HCT116 (cell line): ENCODE results near the gene SLX1A.

Source experiments
- CBX3 ChIP-seq: IDR thresholded peaks from 2 replicates; pipeline ENCODE4 v1.6.1; 2012; ENCODE audit warnings: low read depth
- EGR1 ChIP-seq: IDR thresholded peaks from 2 replicates; pipeline ENCODE4 v1.6.1; 2012; ENCODE audit warnings: low read depth
- EZH2 ChIP-seq: fragments of 200-600 bp; sonication (generic); IDR thresholded peaks from 2 replicates; pipeline ENCODE4 v1.6.1; 2017; ENCODE audit warnings: antibody characterized with exemption, mixed run types
- FOSL1 ChIP-seq: IDR thresholded peaks from 2 replicates; pipeline ENCODE4 v1.6.1; 2012; ENCODE audit warnings: low read depth
- JUND ChIP-seq: IDR thresholded peaks from 2 replicates; pipeline ENCODE4 v1.6.1; 2012
- POLR2A ChIP-seq: IDR thresholded peaks from 2 replicates; pipeline ENCODE4 v1.7.0; 2011; ENCODE audit warnings: borderline replicate concordance; ENCODE audit not compliant: insufficient read depth, insufficient read length; ENCODE audit errors: extremely low read depth
- POLR2AphosphoS5 ChIP-seq: IDR thresholded peaks from 2 replicates; pipeline ENCODE4 v1.6.1; 2011; ENCODE audit warnings: mild to moderate bottlenecking, low read depth, low read length, moderate library complexity
- SRF ChIP-seq: IDR thresholded peaks from 2 replicates; pipeline ENCODE4 v1.6.1; 2012; ENCODE audit warnings: low read depth
- TF ChIP-seq, protein P1 (sequence below), 3 experiments: fragments of 200-600 bp in 1 of 3; sonication (generic) in 1 of 3; IDR thresholded peaks in 2 of 3; conservative IDR thresholded peaks in 1 of 3; 2 replicates each; pipeline ENCODE4 v1.5.1; 2012 to 2017; ENCODE audit warnings: low read depth in 2 of 3, low read length in 2 of 3, antibody characterized with exemption in 1 of 3, borderline replicate concordance in 1 of 3, control low read depth in 1 of 3, mild to moderate bottlenecking in 1 of 3, mixed read lengths in 1 of 3, mixed run types in 1 of 3, moderate library complexity in 1 of 3; ENCODE audit not compliant: insufficient read depth in 1 of 3
- TF ChIP-seq, protein P2 (sequence below): IDR thresholded peaks from 2 replicates; pipeline ENCODE4 v1.6.1; 2012
- TF ChIP-seq, protein P3 (sequence below): IDR thresholded peaks from 2 replicates; pipeline ENCODE4 v1.6.1; 2012

DNA sequence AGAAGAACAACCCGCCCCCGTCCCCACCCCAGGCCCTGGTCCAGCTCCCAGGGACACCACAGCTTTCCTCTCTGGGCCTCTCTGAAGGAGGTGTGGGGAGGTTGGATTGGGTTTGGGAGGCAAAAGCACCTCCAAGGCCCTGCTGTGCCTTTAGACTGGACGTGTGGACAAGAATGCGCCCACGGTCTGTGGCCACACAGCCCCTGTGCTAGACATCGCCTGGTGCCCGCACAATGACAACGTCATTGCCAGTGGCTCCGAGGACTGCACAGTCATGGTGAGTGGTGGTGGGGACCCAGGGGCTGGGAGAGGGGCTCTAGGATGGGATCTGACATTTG, 7.3 kb upstream of the SLX1A start:
- no peak for TF ChIP-seq SRF
- TF ChIP-seq CBX3 = no peak
- TF ChIP-seq POLR2A = no peak
- TF ChIP-seq, protein P1, sequence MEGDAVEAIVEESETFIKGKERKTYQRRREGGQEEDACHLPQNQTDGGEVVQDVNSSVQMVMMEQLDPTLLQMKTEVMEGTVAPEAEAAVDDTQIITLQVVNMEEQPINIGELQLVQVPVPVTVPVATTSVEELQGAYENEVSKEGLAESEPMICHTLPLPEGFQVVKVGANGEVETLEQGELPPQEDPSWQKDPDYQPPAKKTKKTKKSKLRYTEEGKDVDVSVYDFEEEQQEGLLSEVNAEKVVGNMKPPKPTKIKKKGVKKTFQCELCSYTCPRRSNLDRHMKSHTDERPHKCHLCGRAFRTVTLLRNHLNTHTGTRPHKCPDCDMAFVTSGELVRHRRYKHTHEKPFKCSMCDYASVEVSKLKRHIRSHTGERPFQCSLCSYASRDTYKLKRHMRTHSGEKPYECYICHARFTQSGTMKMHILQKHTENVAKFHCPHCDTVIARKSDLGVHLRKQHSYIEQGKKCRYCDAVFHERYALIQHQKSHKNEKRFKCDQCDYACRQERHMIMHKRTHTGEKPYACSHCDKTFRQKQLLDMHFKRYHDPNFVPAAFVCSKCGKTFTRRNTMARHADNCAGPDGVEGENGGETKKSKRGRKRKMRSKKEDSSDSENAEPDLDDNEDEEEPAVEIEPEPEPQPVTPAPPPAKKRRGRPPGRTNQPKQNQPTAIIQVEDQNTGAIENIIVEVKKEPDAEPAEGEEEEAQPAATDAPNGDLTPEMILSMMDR (IDR thresholded peaks at IDR 0.05 in 2 of 3, conservative IDR thresholded peaks at IDR 0.05 in 1 of 3; ENCODE audit: borderline replicate concordance in 1 of 3, insufficient read depth in 1 of 3, low read depth in 2 of 3, low read length in 2 of 3) = no peak
- TF ChIP-seq, protein P2, sequence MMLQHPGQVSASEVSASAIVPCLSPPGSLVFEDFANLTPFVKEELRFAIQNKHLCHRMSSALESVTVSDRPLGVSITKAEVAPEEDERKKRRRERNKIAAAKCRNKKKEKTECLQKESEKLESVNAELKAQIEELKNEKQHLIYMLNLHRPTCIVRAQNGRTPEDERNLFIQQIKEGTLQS = no peak
- TF ChIP-seq EGR1 = no peak
- TF ChIP-seq EZH2 = no peak
- no peak for TF ChIP-seq POLR2AphosphoS5
- TF ChIP-seq, protein P3, sequence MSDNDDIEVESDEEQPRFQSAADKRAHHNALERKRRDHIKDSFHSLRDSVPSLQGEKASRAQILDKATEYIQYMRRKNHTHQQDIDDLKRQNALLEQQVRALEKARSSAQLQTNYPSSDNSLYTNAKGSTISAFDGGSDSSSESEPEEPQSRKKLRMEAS = no peak
- TF ChIP-seq FOSL1 = no peak
- TF ChIP-seq JUND = no peak
